ENCODE measurements around the gene ADO. TPM values are rescaled to one million over a fixed set of nuclear protein-coding genes. Genes with fewer than 3 reads are reported as not detected.

Gene ADO
- total and polyA plus RNA-seq, 9 of the 15 experiments (the other 6 are each of a cell fraction or from before 2014, with no cell fraction given) = 3.0 to 20.0 (median 16.1) TPM

DNA sequence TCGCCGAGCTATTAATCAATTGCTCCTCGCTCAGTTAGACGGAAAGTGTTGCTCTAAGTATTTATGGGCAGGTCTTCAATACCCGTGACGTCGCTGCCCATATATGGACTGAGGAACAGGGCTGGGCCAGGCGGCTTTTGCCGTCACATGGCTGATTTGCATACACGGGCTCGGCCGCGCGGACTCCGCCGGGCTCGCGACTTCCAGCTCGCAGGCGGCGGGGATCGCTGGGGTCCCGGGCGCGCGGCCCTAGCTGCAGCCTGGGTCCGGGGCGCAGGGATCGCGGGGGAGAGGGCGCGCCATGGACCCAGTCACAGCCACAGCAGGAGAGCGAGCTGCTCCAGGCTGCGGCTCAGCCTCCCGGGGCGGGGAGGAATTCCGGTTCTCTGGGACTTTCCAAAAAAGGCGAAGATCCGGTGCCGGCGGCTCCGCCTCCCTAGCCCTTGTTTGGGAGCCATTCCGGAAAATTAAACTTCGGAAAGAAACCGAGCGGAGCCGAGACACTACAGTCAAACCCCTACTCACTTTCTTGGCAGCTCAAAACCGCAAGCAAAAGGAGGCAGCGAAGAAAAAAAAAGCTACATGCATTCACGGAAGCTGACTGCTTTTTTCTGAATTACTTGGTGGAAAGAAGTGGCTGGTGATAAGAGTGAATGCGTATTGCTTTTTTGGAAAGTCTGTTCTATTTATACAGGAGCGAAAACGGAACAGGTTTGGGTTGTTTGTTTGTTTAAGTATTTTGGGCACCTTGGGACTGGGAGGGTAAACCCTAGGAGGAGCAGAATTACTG is 12.0 kb downstream of the ADO start, which contains the start of gene EGR2 (continued):
- TF ChIP-seq HDAC2 (IDR thresholded peaks at IDR 0.05) (0 out of 2 replicates have a peak, but pooled peaks have one; percentile 8), RBM39 (optimal IDR thresholded peaks at IDR 0.05; ENCODE audit: low read depth, low read length) (no peak), YBX1 (IDR thresholded peaks at IDR 0.05) (no peak), NFATC3 (IDR thresholded peaks at IDR 0.05) (peak; percentile 100), OTX1 (CRISPR knock-in tag; IDR thresholded peaks at IDR 0.05) (no peak), HDAC1 (IDR thresholded peaks at IDR 0.05) (peak in 1 of 2 experiments; percentile 46; a peak in 1 of 4 replicates), NFRKB (IDR thresholded peaks at IDR 0.05; ENCODE audit: low read depth) (no peak), DPF2 (IDR thresholded peaks at IDR 0.05) (peak; percentile 67), ZNF41 (CRISPR knock-in tag; conservative IDR thresholded peaks at IDR 0.05) (no peak), DDX20 (tag; IDR thresholded peaks at IDR 0.05; ENCODE audit: low read depth) (no peak), L3MBTL2 (IDR thresholded peaks at IDR 0.05) (0 out of 2 replicates have a peak, but pooled peaks have one; percentile 41), CHD1 (IDR thresholded peaks at IDR 0.05; ENCODE audit: low read length) (no peak), SRSF1 (IDR thresholded peaks at IDR 0.05; ENCODE audit: low read depth, low read length) (no peak), ATF4 (CRISPR knock-in tag; IDR thresholded peaks at IDR 0.05) (no peak), ZNF347 (CRISPR knock-in tag; IDR thresholded peaks at IDR 0.05; ENCODE audit: low read depth) (no peak), HMG20A (CRISPR knock-in tag; conservative IDR thresholded peaks at IDR 0.05) (no peak), ESRRA (IDR thresholded peaks at IDR 0.05; ENCODE audit: borderline replicate concordance, low read depth) (peak; percentile 79; the same call in 1 of the 2 replicates), FOXP1 (CRISPR knock-in tag; IDR thresholded peaks at IDR 0.05) (no peak), TARDBP (IDR thresholded peaks at IDR 0.05) (no peak), LEF1 (IDR thresholded peaks at IDR 0.05) (no peak), SNIP1 (IDR thresholded peaks at IDR 0.05; ENCODE audit: low read depth) (peak; percentile 89), RBM14 (IDR thresholded peaks at IDR 0.05; ENCODE audit: borderline replicate concordance, insufficient read depth, low read depth, low read length) (no peak), ZNF324 (CRISPR knock-in tag; IDR thresholded peaks at IDR 0.05) (no peak), AFF1 (IDR thresholded peaks at IDR 0.05; ENCODE audit: low read depth in 1 of 2, partially characterized antibody in 2 of 2) (no peak)
- TF ChIP-seq, protein P1, sequence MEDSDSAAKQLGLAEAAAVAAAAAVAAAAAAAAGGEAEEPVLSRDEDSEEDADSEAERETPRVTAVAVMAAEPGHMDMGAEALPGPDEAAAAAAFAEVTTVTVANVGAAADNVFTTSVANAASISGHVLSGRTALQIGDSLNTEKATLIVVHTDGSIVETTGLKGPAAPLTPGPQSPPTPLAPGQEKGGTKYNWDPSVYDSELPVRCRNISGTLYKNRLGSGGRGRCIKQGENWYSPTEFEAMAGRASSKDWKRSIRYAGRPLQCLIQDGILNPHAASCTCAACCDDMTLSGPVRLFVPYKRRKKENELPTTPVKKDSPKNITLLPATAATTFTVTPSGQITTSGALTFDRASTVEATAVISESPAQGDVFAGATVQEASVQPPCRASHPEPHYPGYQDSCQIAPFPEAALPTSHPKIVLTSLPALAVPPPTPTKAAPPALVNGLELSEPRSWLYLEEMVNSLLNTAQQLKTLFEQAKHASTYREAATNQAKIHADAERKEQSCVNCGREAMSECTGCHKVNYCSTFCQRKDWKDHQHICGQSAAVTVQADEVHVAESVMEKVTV (CRISPR knock-in tag; IDR thresholded peaks at IDR 0.05) = peak; percentile 96

Data from K562 (cell line).